Stimulated activated CD4-positive, alpha-beta T cell treated with anti-CD3 and anti-CD28 coated beads, Interleukin-1b, Interleukin-23, amount 100 ng/mL, for 24 hours (primary cell): ENCODE measurements around the gene MCUB.
"Not testable (repeated sequence)": the region's sequence is repeated elsewhere in the genome, so short reads cannot be mapped to it uniquely, and the experiment has no call there.

Source experiments
- DNase-seq, 4 experiments: peaks; one replicate each; pipeline ENCODE4 v3.0.0-alpha.2; 2020; ENCODE audit warnings: low read depth in 4 of 4, low spot score in 1 of 4

MCUB gene

GRCh38 chr4:109678472-109678871 lies 118.4 kb downstream of the MCUB start:
- not testable (repeated sequence) for DNase-seq

DNA sequence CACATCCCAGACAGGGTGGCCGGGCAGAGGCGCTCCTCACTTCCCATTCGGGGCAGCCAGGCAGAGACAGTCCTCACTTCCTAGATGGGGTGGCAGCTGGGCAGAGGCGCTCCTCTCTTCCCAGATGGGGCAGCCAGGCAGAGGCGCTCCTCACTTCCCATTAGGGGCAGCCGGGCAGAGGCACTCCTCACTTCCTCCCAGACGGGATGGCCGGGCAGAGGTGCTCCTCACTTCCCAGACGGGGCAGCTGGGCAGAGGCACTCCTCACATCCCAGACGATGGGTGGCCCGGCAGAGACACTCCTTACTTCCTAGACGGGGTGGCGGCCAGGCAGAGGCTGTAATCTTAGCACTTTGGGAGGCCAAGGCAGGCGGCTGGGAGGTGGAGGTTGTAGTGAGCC lies 118.9 kb downstream of the MCUB start:
- not testable (repeated sequence) for DNase-seq

DNA sequence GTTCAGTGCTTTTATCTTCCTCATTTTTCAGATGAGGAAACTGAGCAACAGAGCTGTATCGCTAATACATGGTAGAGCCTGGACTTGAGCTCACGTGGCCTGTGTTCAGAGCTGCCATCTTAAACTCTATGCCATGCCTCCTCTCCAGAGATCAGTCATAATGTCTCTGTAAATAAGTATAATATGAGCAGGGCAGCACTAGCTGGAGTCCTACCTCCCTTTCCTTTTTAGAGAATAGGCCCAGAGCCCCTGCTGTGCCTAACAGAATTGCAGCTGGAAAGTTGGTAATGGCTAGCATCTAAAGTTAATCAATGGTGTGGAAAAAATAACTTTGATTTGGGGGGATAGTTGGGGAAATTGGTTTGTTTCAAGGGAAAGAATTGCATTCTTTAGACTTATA lies 122.8 kb downstream of the MCUB start:
- DNase-seq, result no peak

GRCh38 chr4:109683621-109684253 lies 123.7 kb downstream of the MCUB start:
- DNase-seq, result no peak

DNA sequence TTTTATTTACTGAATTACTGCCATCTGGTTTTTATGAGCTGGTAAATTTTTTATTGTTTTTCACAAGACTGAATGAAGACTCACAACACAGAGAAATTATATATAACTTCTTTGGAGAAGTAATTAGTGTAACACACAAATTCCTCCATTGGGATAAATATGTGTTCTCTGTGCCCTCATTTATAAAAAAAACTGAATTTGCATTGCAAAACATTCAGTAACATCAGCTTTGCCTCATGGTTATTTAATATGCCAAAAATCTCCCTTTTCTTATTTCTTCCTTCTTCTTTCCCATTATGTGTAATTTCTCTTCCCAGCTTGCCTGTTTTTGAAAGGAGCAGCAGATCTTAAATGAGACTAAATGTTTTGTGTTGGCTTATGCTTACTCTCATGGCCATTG lies 124.7 kb downstream of the MCUB start:
- DNase-seq, result no peak

DNA sequence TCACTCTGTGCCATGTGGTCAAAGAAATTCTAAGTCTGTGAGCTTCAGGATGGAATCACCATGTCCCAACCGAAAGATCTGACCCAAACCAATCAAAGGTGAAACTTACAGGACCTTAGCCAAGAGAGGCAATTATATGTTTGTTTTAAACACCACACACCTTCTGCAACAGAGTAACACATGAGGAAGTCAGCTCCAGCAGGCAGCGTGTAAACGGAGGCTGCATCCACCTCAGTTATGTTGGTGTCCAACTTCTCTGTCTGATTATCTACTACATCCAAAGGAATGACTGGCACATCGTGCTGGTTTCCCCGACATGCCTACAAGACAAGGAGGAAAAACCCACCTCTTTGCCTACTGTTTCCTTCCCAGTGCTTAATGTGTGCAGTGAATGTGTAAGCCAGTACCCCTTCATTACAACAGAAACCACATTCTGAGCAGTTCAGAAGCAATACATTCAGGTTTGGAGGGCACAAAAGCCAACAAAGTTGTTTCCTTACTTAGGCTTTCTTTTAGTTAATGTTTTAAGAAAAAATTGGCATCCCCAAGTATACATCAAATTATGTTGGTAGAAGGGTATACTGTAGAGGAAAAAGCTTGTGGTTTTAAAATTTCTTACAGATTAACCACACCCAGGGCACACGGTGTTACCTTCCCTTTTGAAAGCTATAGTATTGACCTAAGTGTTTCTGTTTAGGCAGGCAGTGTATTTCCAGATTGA lies 130.8 kb downstream of the MCUB start:
- no peak for DNase-seq

GRCh38 chr4:109691411-109691920 lies 131.4 kb downstream of the MCUB start:
- no peak for DNase-seq

GRCh38 chr4:109698656-109699055 lies 138.6 kb downstream of the MCUB start:
- DNase-seq, result no peak

DNA sequence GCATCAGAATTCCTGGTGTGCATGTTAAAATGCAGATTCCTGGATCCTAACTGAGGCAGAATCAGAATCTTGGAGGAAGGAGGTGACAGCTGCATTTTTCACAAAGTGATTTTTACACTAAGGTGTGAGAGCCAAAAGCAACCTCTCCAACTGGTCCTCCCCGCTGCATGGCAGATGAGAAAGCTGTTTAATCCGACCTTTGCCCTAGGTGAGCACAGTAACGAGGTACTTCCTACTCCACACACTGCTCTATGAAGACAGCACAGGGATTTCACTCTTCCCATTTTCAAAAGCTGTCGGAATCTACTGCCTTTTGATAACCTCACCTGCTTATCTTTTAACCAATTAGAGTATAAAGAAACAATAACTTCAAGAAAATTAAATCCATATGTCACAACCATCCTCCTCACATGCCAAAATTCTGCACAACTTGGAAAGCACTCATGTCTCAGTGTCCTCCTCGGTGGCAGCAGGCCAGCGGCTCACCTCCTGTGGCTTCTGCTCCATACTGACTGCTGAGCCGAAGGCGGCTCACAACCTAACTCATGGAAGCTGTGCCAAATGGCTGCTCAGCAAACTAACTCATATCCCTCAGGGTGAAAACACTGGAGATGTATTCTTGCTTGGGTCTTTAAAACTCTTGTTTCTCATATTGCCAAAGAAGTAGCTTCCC lies 139.6 kb downstream of the MCUB start:
- no peak for DNase-seq

DNA sequence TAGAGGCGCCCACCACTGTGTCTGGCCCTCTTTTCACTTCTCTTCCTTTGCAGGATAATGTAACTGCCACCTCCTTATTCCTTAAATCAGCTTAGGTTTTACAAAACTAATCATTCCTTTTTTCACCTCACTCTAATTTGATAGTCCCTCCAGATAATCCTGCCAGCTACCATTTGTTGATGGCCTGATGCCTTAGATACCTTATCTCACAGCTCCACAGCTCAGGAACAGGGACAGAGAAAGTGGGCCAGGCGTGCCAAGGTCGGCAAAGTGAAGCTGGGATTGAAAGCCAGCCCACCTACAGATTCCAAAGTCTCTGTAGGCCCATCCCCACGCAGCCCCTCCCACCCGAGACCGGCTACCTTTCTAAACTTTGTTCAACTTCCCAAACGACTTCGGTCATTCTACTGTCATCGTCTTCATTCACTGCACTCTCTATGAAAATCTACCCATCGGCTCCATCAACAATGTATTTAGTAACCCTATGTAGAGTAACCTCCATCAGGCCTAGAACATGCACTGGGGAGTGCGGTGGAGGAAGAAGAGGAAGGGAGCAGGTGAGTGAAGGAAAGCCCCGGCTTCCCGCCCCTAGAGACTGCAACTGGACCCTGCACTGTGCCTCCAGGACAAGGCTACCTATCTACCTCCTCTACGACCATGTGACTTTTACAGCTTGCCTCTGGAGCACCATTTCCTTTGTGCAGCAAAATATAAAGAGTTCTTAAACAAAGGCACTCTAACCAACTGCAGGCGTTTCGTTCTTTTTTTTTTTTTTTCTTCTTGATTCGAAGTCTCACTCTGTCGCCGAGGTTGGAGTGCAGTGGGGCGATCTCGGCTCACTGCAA lies 141.7 kb downstream of the MCUB start:
- DNase-seq, result no peak

GRCh38 chr4:109702950-109703663 lies 143.1 kb downstream of the MCUB start, which contains the start of gene CASP6:
CASP6 (minus strand) TSS chr4:109703445; CDS start chr4:109703395, 50 bp downstream.
- DNase-seq, result peak; percentile 31 to 61 (median 39)

- no peak for DNase-seq
These were observed 143.8 kb downstream of the MCUB start for GRCh38 chr4:109703664-109704361.

DNA sequence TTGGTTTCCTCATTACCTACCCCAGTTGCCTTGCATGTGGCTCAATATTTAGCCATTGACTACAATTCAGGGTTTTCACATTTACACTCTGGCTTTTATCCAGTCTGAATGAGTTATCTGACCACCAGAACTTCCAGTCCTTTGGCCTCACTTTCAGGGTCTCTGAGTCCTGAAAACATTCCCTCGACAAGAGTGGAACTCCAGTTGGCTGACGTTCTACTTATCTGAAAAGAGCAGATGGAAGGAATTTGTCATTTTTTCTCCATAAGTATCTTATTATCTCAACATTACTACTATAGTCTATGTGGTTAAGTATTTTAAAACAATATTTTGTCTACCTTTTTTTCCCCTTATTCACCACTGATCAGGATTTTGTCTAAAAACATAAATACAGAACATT lies 148.4 kb downstream of the MCUB start:
- DNase-seq, result no peak

DNA sequence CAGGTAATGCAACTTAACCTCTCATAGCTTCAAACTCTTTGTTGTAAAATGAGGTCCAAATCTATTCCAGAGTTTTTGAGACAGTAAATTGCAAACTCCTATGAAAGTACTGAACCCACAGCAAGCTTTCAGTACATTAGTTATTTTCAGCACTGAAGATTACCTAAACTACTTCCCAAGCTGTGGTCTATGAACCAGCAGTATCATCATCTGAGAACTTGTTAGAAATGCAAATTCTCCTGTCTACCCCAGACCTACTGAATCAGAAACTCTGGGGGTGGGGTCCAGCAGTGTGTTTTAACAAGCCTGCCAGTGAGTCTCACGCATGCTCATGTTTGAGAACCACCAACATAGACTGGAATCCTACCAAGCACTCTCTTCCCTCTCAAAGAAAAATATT lies 148.9 kb downstream of the MCUB start:
- DNase-seq, result no peak

DNA sequence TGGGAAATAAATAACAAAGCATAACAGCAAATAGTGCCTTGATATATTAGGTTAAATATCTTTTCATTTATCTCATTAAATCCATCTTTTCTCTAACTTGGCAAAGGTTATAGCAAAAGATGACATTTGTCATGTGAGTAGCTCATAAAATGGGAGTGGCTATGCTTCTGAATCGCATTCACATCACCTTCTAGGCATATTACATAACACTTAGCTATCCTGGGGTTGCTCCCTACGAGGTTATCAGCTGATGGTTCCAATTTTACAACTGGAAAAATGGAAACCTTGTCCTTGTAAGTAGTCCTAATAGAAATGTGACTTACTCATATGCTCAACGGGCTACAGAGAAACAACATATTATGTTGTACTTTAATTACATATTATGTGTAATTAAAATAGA lies 153.5 kb downstream of the MCUB start:
- DNase-seq, result no peak

DNA sequence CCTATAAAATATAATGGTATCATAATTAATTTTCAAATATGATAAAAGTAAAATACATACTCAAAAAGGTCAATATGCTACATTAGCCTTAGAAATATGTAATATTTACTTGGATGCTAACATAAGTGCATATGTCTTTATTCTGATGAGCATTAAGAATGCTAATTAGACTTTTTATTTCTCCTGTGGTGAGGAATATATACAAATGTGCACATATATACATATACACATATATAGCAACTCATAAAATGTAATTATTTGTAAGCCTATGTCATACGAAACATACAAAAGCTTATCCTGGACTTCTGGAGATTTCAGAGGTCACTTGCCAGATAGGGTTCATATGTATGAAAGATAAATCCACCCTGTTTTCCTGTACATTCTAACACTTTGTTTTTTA lies 158.7 kb downstream of the MCUB start:
- no peak for DNase-seq

- no peak for DNase-seq
These were observed 159.6 kb downstream of the MCUB start for GRCh38 chr4:109719604-109720003.

DNA sequence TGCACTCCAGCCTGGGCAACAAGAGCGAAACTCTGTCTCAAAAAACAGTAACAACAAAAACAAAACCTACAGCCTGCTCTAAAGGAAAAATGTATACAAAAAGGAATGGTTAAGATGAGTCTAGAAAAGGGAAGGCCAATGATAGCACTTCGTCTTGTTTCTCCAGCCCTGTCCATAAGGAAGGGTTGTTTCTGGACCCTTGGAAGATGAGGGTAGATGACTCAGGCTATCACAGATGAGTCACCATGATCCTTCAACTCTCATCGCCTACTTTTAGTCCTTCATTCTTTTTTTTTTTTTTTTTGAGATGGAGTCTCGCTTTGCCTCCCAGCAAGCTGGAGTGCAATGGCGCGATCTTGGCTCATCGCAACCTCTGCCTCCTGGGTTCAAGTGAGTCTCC lies 161.0 kb downstream of the MCUB start:
- no peak for DNase-seq

DNA sequence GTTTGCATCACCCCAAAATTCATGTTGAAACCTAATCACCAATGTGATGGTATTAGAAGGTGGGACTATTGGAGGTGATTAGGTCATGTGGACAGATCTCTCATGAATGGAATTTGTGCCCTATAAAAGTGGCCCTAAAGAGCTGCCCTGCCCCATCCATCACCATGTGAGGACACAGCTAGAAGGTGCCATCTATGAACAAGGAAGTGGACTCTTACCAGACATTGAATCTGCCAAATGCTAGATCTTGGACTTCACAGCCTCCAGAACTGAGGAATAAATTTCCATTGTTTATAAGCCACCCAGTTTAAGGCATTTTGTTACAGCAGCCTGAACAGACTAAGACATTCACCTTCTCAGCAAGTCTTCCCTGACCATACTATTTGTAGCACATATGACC lies 162.3 kb downstream of the MCUB start:
- DNase-seq, result no peak

- DNase-seq, result no peak
These were observed 163.1 kb downstream of the MCUB start for GRCh38 chr4:109723110-109723509.
